GM12875 (cell line): ENCODE data around the gene SLC5A5.

Source experiments
- H3K4me3 ChIP-seq: one replicate; pipeline ENCODE4 v1.5.1; 2011; ENCODE audit warnings: low read depth, low read length, control low read depth
- CTCF ChIP-seq: IDR thresholded peaks from 2 replicates; pipeline ENCODE4 v1.5.1; 2011; ENCODE audit warnings: low read depth, mild to moderate bottlenecking, control low read depth, inconsistent platforms, low read length, moderate library complexity, borderline replicate concordance; ENCODE audit not compliant: insufficient read depth

Gene SLC5A5

GRCh38 chr19:17932485-17933338, 61.0 kb downstream of the SLC5A5 start, which contains the start of gene CCDC124:
Gene CCDC124 (plus strand): TSS chr19:17933015. CDS start chr19:17936421, 3,406 bp downstream.
- peak; percentile 98 for TF ChIP-seq CTCF

GRCh38 chr19:17933414-17934129, 61.8 kb downstream of the SLC5A5 start:
- no peak for TF ChIP-seq CTCF
- H3K4me3 ChIP-seq, result peak overlapping the region; percentile 100

More at GRCh38 chr19:17932485-17933338, 61.0 kb downstream of the SLC5A5 start, which contains the start of gene CCDC124:
- peak within 1 kb of the TSS; percentile 100 for H3K4me3 ChIP-seq

GRCh38 chr19:17936379-17936778, 64.6 kb downstream of the SLC5A5 start:
- TF ChIP-seq CTCF, result no peak

GRCh38 chr19:17937371-17937900, 65.7 kb downstream of the SLC5A5 start:
- H3K4me3 ChIP-seq, result no peak overlapping the region
- no peak for TF ChIP-seq CTCF

More at GRCh38 chr19:17936379-17936778, 64.6 kb downstream of the SLC5A5 start:
- no peak overlapping the region for H3K4me3 ChIP-seq

- no peak overlapping the region for H3K4me3 ChIP-seq
- TF ChIP-seq CTCF, result peak; percentile 97
These were observed 66.5 kb downstream of the SLC5A5 start for GRCh38 chr19:17938092-17938845.

GRCh38 chr19:17942181-17942580, 70.4 kb downstream of the SLC5A5 start:
- no peak overlapping the region for H3K4me3 ChIP-seq
- TF ChIP-seq CTCF, result no peak
